ENCODE measurements around the gene MRPS27.
"Not testable (repeated sequence)": the region's sequence is repeated elsewhere in the genome, so short reads cannot be mapped to it uniquely, and the experiment has no call there.

The MRPS27 gene

DNA sequence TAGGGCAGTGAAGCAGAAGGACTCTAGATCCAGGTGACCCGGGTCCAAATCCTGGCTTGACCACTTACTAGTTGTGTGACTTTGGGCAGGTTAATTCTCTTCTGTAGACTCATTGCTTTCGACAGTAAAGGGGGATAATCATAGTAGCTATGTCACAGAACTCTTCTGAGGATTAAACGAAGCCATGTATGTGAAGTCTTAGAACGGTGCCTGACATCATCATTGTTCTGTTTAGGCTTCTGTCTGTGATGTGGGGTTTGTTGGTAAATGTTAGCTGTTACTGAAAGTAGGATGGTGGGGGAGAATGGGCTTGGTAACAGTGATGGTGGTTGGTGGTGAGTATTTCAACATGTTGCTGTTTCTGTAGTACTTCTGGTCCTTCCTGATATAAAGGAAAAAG lies 139.1 kb downstream of the MRPS27 start:
- TF ChIP-seq, protein P1, sequence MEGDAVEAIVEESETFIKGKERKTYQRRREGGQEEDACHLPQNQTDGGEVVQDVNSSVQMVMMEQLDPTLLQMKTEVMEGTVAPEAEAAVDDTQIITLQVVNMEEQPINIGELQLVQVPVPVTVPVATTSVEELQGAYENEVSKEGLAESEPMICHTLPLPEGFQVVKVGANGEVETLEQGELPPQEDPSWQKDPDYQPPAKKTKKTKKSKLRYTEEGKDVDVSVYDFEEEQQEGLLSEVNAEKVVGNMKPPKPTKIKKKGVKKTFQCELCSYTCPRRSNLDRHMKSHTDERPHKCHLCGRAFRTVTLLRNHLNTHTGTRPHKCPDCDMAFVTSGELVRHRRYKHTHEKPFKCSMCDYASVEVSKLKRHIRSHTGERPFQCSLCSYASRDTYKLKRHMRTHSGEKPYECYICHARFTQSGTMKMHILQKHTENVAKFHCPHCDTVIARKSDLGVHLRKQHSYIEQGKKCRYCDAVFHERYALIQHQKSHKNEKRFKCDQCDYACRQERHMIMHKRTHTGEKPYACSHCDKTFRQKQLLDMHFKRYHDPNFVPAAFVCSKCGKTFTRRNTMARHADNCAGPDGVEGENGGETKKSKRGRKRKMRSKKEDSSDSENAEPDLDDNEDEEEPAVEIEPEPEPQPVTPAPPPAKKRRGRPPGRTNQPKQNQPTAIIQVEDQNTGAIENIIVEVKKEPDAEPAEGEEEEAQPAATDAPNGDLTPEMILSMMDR (IDR thresholded peaks at IDR 0.05; ENCODE audit: control insufficient read depth, insufficient read depth, low read depth, low read length, missing control alignments) = no peak
- peak overlapping the region; percentile 11 for H3K4me3 ChIP-seq (ENCODE audit: control insufficient read depth, low read depth, low read length)
- DNase-seq (ENCODE audit: low read depth) = no peak

- TF ChIP-seq, protein P1 (IDR thresholded peaks at IDR 0.05; ENCODE audit: control insufficient read depth, insufficient read depth, low read depth, low read length, missing control alignments) = no peak
- peak overlapping the region; percentile 32 for H3K4me3 ChIP-seq (ENCODE audit: control insufficient read depth, low read depth, low read length)
- no peak for DNase-seq (ENCODE audit: low read depth)
Observed at GRCh38 chr5:72179816-72180440, 140.1 kb downstream of the MRPS27 start.

GRCh38 chr5:72179028-72179815 lies 140.8 kb downstream of the MRPS27 start:
- TF ChIP-seq, protein P1 (IDR thresholded peaks at IDR 0.05; ENCODE audit: control insufficient read depth, insufficient read depth, low read depth, low read length, missing control alignments) = no peak
- peak; percentile 71 for DNase-seq (ENCODE audit: low read depth)
- peak overlapping the region; percentile 32 for H3K4me3 ChIP-seq (ENCODE audit: control insufficient read depth, low read depth, low read length)

GRCh38 chr5:72177538-72177937 lies 142.5 kb downstream of the MRPS27 start:
- H3K4me3 ChIP-seq (ENCODE audit: control insufficient read depth, low read depth, low read length) = no peak overlapping the region
- DNase-seq (ENCODE audit: low read depth) = no peak
- TF ChIP-seq, protein P1 (IDR thresholded peaks at IDR 0.05; ENCODE audit: control insufficient read depth, insufficient read depth, low read depth, low read length, missing control alignments) = no peak

GRCh38 chr5:72172786-72173185 lies 147.3 kb downstream of the MRPS27 start:
- TF ChIP-seq, protein P1 (IDR thresholded peaks at IDR 0.05; ENCODE audit: control insufficient read depth, insufficient read depth, low read depth, low read length, missing control alignments) = no peak
- H3K4me3 ChIP-seq (ENCODE audit: control insufficient read depth, low read depth, low read length) = no peak overlapping the region
- DNase-seq (ENCODE audit: low read depth) = no peak

GRCh38 chr5:72171667-72172066 lies 148.4 kb downstream of the MRPS27 start:
- TF ChIP-seq, protein P1 (IDR thresholded peaks at IDR 0.05; ENCODE audit: control insufficient read depth, insufficient read depth, low read depth, low read length, missing control alignments) = no peak
- DNase-seq (ENCODE audit: low read depth) = no peak
- no peak overlapping the region for H3K4me3 ChIP-seq (ENCODE audit: control insufficient read depth, low read depth, low read length)

GRCh38 chr5:72171181-72171580 lies 148.9 kb downstream of the MRPS27 start:
- DNase-seq (ENCODE audit: low read depth); H3K4me3 ChIP-seq (ENCODE audit: control insufficient read depth, low read depth, low read length): not testable (repeated sequence)

All from AG09309 (cell line).